Uterus (tissue), 2 donors: ENCODE data around the gene IL21R.

Source experiments
- CTCF ChIP-seq, 4 experiments: fragments of 200-600 bp in 2 of 4; fragments of 450-650 bp in 2 of 4; sonication (generic) in 2 of 4; IDR thresholded peaks; one replicate each; pipeline ENCODE4 v1.5.1; 2016 to 2019; ENCODE audit warnings: antibody characterized with exemption in 4 of 4, mild to moderate bottlenecking in 2 of 4, moderate library complexity in 1 of 4
- POLR2A ChIP-seq, 2 donors: fragments of 450-650 bp; IDR thresholded peaks; one replicate each; pipeline ENCODE4 v1.6.1; 2016; ENCODE audit warnings: antibody characterized with exemption in 2 of 2, mild to moderate bottlenecking in 1 of 2, moderate library complexity in 1 of 2

GRCh38 chr16:27383556-27384243, 18.3 kb upstream of the IL21R start:
- TF ChIP-seq CTCF (IDR thresholded peaks at IDR 0.05) (no peak), POLR2A (IDR thresholded peaks at IDR 0.05) (no peak)
